WI38 (cell line): ENCODE results near the gene TTLL11.
"Not testable (repeated sequence)": the region's sequence is repeated elsewhere in the genome, so short reads cannot be mapped to it uniquely, and the experiment has no call there.

Experiments used
- H3K4me3 ChIP-seq: 2 replicates; pipeline ENCODE4 v1.5.1; 2011; ENCODE audit warnings: low read depth, mild to moderate bottlenecking, control low read depth, low read length
- CTCF ChIP-seq: IDR thresholded peaks from 2 replicates; pipeline ENCODE4 v1.5.1; 2012; ENCODE audit warnings: low read depth, mild to moderate bottlenecking, control low read depth, low read length

Gene TTLL11

GRCh38 chr9:121985792-121986494 is 107.2 kb downstream of the TTLL11 start:
- no peak for TF ChIP-seq CTCF
- H3K4me3 ChIP-seq: no peak overlapping the region

- no peak for TF ChIP-seq CTCF
Observed at GRCh38 chr9:121984726-121985402, 108.2 kb downstream of the TTLL11 start.

GRCh38 chr9:121983736-121984135 is 109.4 kb downstream of the TTLL11 start:
- no peak overlapping the region for H3K4me3 ChIP-seq
- TF ChIP-seq CTCF: no peak

More at GRCh38 chr9:121984726-121985402, 108.2 kb downstream of the TTLL11 start:
- no peak overlapping the region for H3K4me3 ChIP-seq

DNA sequence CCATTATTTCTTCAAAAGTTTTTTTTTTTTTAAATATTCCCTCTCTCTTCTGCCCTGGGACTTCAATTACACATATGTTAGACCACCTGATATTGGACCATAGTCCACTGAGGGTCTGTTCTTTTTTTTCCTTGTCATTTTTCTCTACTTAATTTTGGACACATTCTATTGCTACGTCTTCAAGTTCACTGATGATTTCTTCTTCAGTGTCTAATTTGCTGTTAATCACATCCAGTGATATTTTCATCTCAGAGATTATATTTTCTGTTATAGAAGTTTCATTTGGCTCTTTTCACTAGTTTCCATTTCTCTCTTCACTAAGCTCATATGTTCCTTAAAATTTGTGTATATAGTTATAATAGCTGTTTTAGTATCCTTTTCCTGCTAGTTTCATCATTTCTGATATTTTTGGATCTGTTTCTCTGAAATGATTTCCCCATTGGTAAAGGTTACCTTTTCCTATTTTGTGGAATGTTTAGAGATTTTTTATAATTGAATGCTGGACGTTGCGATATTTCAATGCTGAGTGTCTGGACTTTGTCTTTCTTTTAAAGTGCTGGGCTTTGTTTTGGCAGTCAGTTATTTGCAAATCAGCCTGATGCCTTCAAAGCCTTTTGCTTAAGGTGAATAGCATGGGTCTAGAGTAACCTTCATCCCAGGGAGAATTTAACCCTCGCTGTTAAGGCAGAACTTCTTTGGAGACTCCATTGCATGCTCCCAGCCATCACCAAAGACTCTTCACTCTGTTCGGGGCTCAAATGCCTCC is 111.8 kb downstream of the TTLL11 start:
- TF ChIP-seq CTCF: no peak
- no peak overlapping the region for H3K4me3 ChIP-seq

- not testable (repeated sequence) for H3K4me3 ChIP-seq
Observed at GRCh38 chr9:121980665-121981064, 112.4 kb downstream of the TTLL11 start.

- TF ChIP-seq CTCF: no peak
- no peak overlapping the region for H3K4me3 ChIP-seq
Observed at GRCh38 chr9:121979736-121980135, 113.4 kb downstream of the TTLL11 start.

- TF ChIP-seq CTCF: no peak
- no peak overlapping the region for H3K4me3 ChIP-seq
Observed at GRCh38 chr9:121976751-121977150, 116.4 kb downstream of the TTLL11 start.
